AML-193 (cell line): ENCODE data around the gene CYP1A2.
"Not testable (repeated sequence)": the region's sequence is repeated elsewhere in the genome, so short reads cannot be mapped to it uniquely, and the experiment has no call there.

Source experiments
- DNase-seq, 2 experiments: peaks; one replicate each; lab custom pipeline; 2025; lab: John Stamatoyannopoulos, UW

The CYP1A2 gene

GRCh38 chr15:74748322-74748946, at the start of gene CYP1A2:
Gene CYP1A2 (plus strand): TSS chr15:74748845. CDS start chr15:74749739, 894 bp downstream.
- DNase-seq: no peak

- DNase-seq: peak in 1 of 2 experiments; percentile 29
These were observed 39.6 kb upstream of the CYP1A2 start for GRCh38 chr15:74709011-74709410.

- no peak for DNase-seq
These were observed 38.8 kb upstream of the CYP1A2 start for GRCh38 chr15:74709892-74710291.

- DNase-seq: peak; percentile 14 to 22
These were observed 38.1 kb upstream of the CYP1A2 start for GRCh38 chr15:74710319-74711094.

GRCh38 chr15:74712311-74712710, 36.3 kb upstream of the CYP1A2 start:
- DNase-seq: peak; percentile 11 to 25

- peak; percentile 43 for DNase-seq
These were observed 32.0 kb upstream of the CYP1A2 start for GRCh38 chr15:74716651-74717050.

GRCh38 chr15:74722591-74722990, 26.1 kb upstream of the CYP1A2 start:
- DNase-seq: no peak

- no peak for DNase-seq
These were observed 25.5 kb upstream of the CYP1A2 start for GRCh38 chr15:74723187-74723586.

GRCh38 chr15:74723754-74724334, 24.8 kb upstream of the CYP1A2 start:
- DNase-seq: peak; percentile 71 to 77

GRCh38 chr15:74724570-74725224, 23.9 kb upstream of the CYP1A2 start:
- no peak for DNase-seq

GRCh38 chr15:74725225-74725774, 23.3 kb upstream of the CYP1A2 start, which contains the start of gene CYP1A1:
Gene CYP1A1 (minus strand): TSS chr15:74725528. CDS start chr15:74723097, 2,431 bp downstream.
- DNase-seq: peak; percentile 6 to 22

- peak; percentile 34 to 44 for DNase-seq
These were observed 22.5 kb upstream of the CYP1A2 start for GRCh38 chr15:74725845-74726773.

GRCh38 chr15:74726774-74727164, 21.9 kb upstream of the CYP1A2 start:
- DNase-seq: no peak

GRCh38 chr15:74727727-74728126, 20.9 kb upstream of the CYP1A2 start:
- DNase-seq: no peak

GRCh38 chr15:74728699-74729098, 19.9 kb upstream of the CYP1A2 start:
- DNase-seq: not testable (repeated sequence)

GRCh38 chr15:74729372-74729771, 19.3 kb upstream of the CYP1A2 start:
- DNase-seq: not testable (repeated sequence)

- no peak for DNase-seq
These were observed 17.9 kb upstream of the CYP1A2 start for GRCh38 chr15:74730619-74731316.

- DNase-seq: no peak
These were observed 15.8 kb upstream of the CYP1A2 start for GRCh38 chr15:74732846-74733245.

GRCh38 chr15:74733269-74733668, 15.4 kb upstream of the CYP1A2 start:
- no peak for DNase-seq

GRCh38 chr15:74735305-74735704, 13.3 kb upstream of the CYP1A2 start:
- DNase-seq: no peak
